AG08396 (cell line): Measurements from ENCODE around the gene TTC24.
A peak's percentile ranks its signal among the peaks of the same experiment; 100 is the strongest.
"Not testable (repeated sequence)": the region's sequence is repeated elsewhere in the genome, so short reads cannot be mapped to it uniquely, and the experiment has no call there.

ENCODE experiments used
- DNase-seq: peaks from one replicate; pipeline ENCODE4 v3.0.0; 2012; ENCODE audit warnings: low spot score, mixed read lengths

Gene TTC24

GRCh38 chr1:156587927-156588326, 8.4 kb downstream of the TTC24 start:
- DNase-seq, result not testable (repeated sequence)

- DNase-seq, result no peak
These were observed 10.0 kb downstream of the TTC24 start for GRCh38 chr1:156589546-156589945.

- DNase-seq, result no peak
These were observed 11.0 kb downstream of the TTC24 start for GRCh38 chr1:156590326-156591180.

GRCh38 chr1:156591181-156591431, 11.6 kb downstream of the TTC24 start:
- DNase-seq, result no peak

- DNase-seq, result peak; percentile 90
These were observed 12.1 kb downstream of the TTC24 start, which contains the start of gene NAXE for GRCh38 chr1:156591432-156592157. Gene NAXE, plus strand, starts transcription at chr1:156591776. Its CDS starts 29 bp downstream, at chr1:156591805.

GRCh38 chr1:156592158-156592909, 12.8 kb downstream of the TTC24 start:
- no peak for DNase-seq

GRCh38 chr1:156592910-156593660, 13.6 kb downstream of the TTC24 start:
- DNase-seq, result no peak

GRCh38 chr1:156593661-156593989, 14.1 kb downstream of the TTC24 start:
- DNase-seq, result no peak

GRCh38 chr1:156594190-156594589, 14.7 kb downstream of the TTC24 start:
- DNase-seq, result no peak

- DNase-seq, result no peak
These were observed 15.5 kb downstream of the TTC24 start for GRCh38 chr1:156595016-156595415.

GRCh38 chr1:156596426-156596825, 16.9 kb downstream of the TTC24 start:
- DNase-seq, result no peak

GRCh38 chr1:156598125-156598524, 18.6 kb downstream of the TTC24 start:
- DNase-seq, result no peak

- no peak for DNase-seq
These were observed 19.4 kb downstream of the TTC24 start for GRCh38 chr1:156598731-156599432.

GRCh38 chr1:156599811-156600210, 20.3 kb downstream of the TTC24 start:
- no peak for DNase-seq

GRCh38 chr1:156600733-156601121, 21.2 kb downstream of the TTC24 start:
- DNase-seq, result no peak

GRCh38 chr1:156601122-156601830, 21.8 kb downstream of the TTC24 start, which contains the start of gene GPATCH4:
Gene GPATCH4, minus strand, starts transcription at chr1:156601479.
- DNase-seq, result peak; percentile 89

GRCh38 chr1:156601892-156602291, 22.4 kb downstream of the TTC24 start:
- DNase-seq, result no peak

GRCh38 chr1:156602557-156602993, 23.1 kb downstream of the TTC24 start:
- DNase-seq, result no peak

GRCh38 chr1:156607344-156607743, 27.8 kb downstream of the TTC24 start:
- not testable (repeated sequence) for DNase-seq

GRCh38 chr1:156608036-156608674, 28.6 kb downstream of the TTC24 start:
- peak; percentile 63 for DNase-seq
